Measurements from ENCODE around the gene NDUFA11. TPM values are rescaled to one million over a fixed set of nuclear protein-coding genes. Genes with fewer than 3 reads are reported as not detected.

The NDUFA11 gene
- total and polyA plus RNA-seq, 2 of the 13 experiments (the other 11 are each of a cell fraction or from before 2014, with no cell fraction given) = 286 to 378 TPM

DNA sequence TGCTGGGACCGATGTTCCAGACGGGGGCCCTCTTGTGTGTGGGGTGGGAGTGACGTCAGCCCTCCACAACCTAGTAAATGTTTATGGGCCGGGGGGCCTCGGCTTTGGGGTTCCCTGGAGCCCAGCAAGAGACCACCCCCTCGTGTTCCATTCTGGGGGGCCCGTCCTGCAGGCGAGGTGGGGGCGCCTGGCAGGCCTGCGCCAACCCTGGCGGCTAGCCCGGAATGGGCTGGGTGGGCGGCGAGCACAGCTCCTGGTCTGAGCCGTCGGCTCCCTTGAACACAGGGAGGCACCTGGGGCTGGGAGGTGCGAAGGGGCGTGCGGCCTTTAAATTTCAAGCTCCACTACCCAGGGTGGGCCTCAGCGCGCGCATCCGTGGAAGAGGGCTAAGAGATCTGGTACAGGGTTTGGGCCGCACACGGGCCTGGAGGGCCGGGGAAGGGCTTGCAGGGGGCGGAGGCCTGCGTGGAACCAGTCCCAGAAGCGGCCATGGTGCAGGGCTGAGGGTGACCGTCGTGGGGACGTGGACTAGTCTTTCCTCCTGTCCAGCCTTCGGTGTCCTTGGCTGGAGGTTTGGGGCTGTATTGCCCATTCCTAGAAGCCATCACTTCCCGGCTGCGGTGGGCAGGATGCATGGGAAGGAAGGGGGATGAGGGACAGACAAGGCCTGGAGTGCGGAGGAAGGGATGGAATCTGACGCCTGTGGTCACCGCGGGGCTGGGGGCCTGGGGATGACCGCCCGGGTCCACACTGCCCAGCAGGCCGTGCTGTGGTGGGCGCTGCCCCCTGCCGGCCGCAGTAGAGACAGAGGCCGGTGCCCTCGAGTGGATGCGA lies 11.4 kb downstream of the NDUFA11 start (continued):
- TF ChIP-seq ZNF205 (CRISPR knock-in tag; IDR thresholded peaks at IDR 0.05) = peak; percentile 35; the same call in 1 of the 2 replicates
- TF ChIP-seq ZFP36 (IDR thresholded peaks at IDR 0.05; ENCODE audit: borderline replicate concordance, low read depth, low read length, partially characterized antibody) = no peak
- TF ChIP-seq DPF2 (CRISPR knock-in tag; IDR thresholded peaks at IDR 0.05; ENCODE audit: borderline replicate concordance, low read depth) = no peak
- TF ChIP-seq RCOR2 (CRISPR knock-in tag; IDR thresholded peaks at IDR 0.05) = no peak
- no peak for TF ChIP-seq NR2F2 (IDR thresholded peaks at IDR 0.05; ENCODE audit: borderline replicate concordance, low read depth)
- TF ChIP-seq, protein P1, sequence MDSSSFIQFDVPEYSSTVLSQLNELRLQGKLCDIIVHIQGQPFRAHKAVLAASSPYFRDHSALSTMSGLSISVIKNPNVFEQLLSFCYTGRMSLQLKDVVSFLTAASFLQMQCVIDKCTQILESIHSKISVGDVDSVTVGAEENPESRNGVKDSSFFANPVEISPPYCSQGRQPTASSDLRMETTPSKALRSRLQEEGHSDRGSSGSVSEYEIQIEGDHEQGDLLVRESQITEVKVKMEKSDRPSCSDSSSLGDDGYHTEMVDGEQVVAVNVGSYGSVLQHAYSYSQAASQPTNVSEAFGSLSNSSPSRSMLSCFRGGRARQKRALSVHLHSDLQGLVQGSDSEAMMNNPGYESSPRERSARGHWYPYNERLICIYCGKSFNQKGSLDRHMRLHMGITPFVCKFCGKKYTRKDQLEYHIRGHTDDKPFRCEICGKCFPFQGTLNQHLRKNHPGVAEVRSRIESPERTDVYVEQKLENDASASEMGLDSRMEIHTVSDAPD (CRISPR knock-in tag; IDR thresholded peaks at IDR 0.05) = no peak
- TF ChIP-seq, protein P2, sequence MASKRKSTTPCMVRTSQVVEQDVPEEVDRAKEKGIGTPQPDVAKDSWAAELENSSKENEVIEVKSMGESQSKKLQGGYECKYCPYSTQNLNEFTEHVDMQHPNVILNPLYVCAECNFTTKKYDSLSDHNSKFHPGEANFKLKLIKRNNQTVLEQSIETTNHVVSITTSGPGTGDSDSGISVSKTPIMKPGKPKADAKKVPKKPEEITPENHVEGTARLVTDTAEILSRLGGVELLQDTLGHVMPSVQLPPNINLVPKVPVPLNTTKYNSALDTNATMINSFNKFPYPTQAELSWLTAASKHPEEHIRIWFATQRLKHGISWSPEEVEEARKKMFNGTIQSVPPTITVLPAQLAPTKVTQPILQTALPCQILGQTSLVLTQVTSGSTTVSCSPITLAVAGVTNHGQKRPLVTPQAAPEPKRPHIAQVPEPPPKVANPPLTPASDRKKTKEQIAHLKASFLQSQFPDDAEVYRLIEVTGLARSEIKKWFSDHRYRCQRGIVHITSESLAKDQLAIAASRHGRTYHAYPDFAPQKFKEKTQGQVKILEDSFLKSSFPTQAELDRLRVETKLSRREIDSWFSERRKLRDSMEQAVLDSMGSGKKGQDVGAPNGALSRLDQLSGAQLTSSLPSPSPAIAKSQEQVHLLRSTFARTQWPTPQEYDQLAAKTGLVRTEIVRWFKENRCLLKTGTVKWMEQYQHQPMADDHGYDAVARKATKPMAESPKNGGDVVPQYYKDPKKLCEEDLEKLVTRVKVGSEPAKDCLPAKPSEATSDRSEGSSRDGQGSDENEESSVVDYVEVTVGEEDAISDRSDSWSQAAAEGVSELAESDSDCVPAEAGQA (IDR thresholded peaks at IDR 0.05; ENCODE audit: low read depth) = no peak
- TF ChIP-seq, protein P2 (CRISPR knock-in tag; IDR thresholded peaks at IDR 0.05; ENCODE audit: borderline replicate concordance) = no peak
- 0 out of 2 replicates have a peak, but pooled peaks have one; percentile 32 for TF ChIP-seq ZNF224 (CRISPR knock-in tag; IDR thresholded peaks at IDR 0.05)
- TF ChIP-seq FOXK2 (IDR thresholded peaks at IDR 0.05) = no peak
- TF ChIP-seq, protein P3, sequence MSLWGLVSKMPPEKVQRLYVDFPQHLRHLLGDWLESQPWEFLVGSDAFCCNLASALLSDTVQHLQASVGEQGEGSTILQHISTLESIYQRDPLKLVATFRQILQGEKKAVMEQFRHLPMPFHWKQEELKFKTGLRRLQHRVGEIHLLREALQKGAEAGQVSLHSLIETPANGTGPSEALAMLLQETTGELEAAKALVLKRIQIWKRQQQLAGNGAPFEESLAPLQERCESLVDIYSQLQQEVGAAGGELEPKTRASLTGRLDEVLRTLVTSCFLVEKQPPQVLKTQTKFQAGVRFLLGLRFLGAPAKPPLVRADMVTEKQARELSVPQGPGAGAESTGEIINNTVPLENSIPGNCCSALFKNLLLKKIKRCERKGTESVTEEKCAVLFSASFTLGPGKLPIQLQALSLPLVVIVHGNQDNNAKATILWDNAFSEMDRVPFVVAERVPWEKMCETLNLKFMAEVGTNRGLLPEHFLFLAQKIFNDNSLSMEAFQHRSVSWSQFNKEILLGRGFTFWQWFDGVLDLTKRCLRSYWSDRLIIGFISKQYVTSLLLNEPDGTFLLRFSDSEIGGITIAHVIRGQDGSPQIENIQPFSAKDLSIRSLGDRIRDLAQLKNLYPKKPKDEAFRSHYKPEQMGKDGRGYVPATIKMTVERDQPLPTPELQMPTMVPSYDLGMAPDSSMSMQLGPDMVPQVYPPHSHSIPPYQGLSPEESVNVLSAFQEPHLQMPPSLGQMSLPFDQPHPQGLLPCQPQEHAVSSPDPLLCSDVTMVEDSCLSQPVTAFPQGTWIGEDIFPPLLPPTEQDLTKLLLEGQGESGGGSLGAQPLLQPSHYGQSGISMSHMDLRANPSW (CRISPR knock-in tag; IDR thresholded peaks at IDR 0.05; ENCODE audit: borderline replicate concordance) = no peak
- TF ChIP-seq SNRNP70 (IDR thresholded peaks at IDR 0.05; ENCODE audit: low read depth, low read length) = no peak
- peak; percentile 26; the same call in 1 of the 2 replicates for TF ChIP-seq KAT7 (CRISPR knock-in tag; IDR thresholded peaks at IDR 0.05; ENCODE audit: borderline replicate concordance)
- TF ChIP-seq SP2 (CRISPR knock-in tag; IDR thresholded peaks at IDR 0.05) = 0 out of 2 replicates have a peak, but pooled peaks have one; percentile 19
- TF ChIP-seq TAF1 (CRISPR knock-in tag; IDR thresholded peaks at IDR 0.05) = no peak
- TF ChIP-seq KDM3A (CRISPR knock-in tag; IDR thresholded peaks at IDR 0.05; ENCODE audit: low read depth) = peak; percentile 84
- TF ChIP-seq FOXC1 (CRISPR knock-in tag; IDR thresholded peaks at IDR 0.05; ENCODE audit: borderline replicate concordance) = peak; percentile 78
- no peak for TF ChIP-seq ZNF747 (CRISPR knock-in tag; IDR thresholded peaks at IDR 0.05; ENCODE audit: borderline replicate concordance)
